Psoas muscle (tissue), 8 donors: ENCODE results near the gene SLC2A4. TPM values are rescaled to one million over a fixed set of nuclear protein-coding genes. Genes with fewer than 3 reads are reported as not detected.
"Not testable (repeated sequence)": the region's sequence is repeated elsewhere in the genome, so short reads cannot be mapped to it uniquely, and the experiment has no call there.

Experiments used
- ATAC-seq, 4 donors: fragments of 200-7000 bp; cut with Tn5 transposase; one replicate each; pipeline ENCODE4 v1.9.1; 2020; ENCODE audit warnings: moderate library complexity in 3 of 4, mild to moderate bottlenecking in 2 of 4
- DNase-seq, 2 donors: peaks; one replicate each; pipeline ENCODE4 v3.0.0-alpha.2; 2020
- H3K27ac ChIP-seq: fragments of 200-600 bp; one replicate; pipeline ENCODE4 v1.8.0; 2022
- H3K27me3 ChIP-seq, 3 donors: fragments of 200-600 bp in 1 of 3; one replicate each; pipeline versions ENCODE4 v1.6.1 to v1.8.0; 2013 to 2022; ENCODE audit warnings: low read length in 2 of 3, mild to moderate bottlenecking in 2 of 3, moderate library complexity in 1 of 3; ENCODE audit not compliant: insufficient read depth in 3 of 3
- H3K36me3 ChIP-seq, 2 donors: fragments of 200-600 bp in 1 of 2; one replicate each; pipeline versions ENCODE4 v1.6.1 to v1.8.0; 2013 to 2022; ENCODE audit warnings: low read depth in 1 of 2, mild to moderate bottlenecking in 1 of 2, moderate library complexity in 1 of 2; ENCODE audit not compliant: insufficient read depth in 1 of 2
- H3K4me1 ChIP-seq: fragments of 200-600 bp; one replicate; pipeline ENCODE4 v1.8.0; 2022
- H3K4me3 ChIP-seq: fragments of 200-600 bp; one replicate; pipeline ENCODE4 v1.8.0; 2022; ENCODE audit warnings: mild to moderate bottlenecking
- H3K9me3 ChIP-seq: fragments of 200-600 bp; one replicate; pipeline ENCODE4 v1.8.0; 2022
- WGBS, 3 donors: extraction: QIAGEN DNeasy Blood & Tissue Kit; methylation state at CpG; one replicate each; pipeline versions ENCODE4 v1.1.6 to v1.1.7; 2013; 5-methylcytosine and 5-hydroxymethylcytosine counted together
- intact Hi-C, 2 donors: fragments of 100-400 bp; cut with DNase I; formaldehyde crosslinking; loops; one replicate each; pipeline versions ENCODE4 v1.11.0 to v1.14.2; 2022
- polyA plus RNA-seq, 3 donors: library from polyadenylated mRNA; stranded (reverse); fragments of 200-250 nt; gene quantifications; one replicate each; pipeline ENCODE4 v1.2.3, GENCODE V29; 2013
- total RNA-seq, 4 donors: library from RNA; stranded (reverse); fragmentation: NEBNext Ultra II Directional in 2 of 4; extraction: Animal tissue kit (Norgen Biotek cat#: 25700) in 2 of 4; gene quantifications; one replicate each; pipeline versions ENCODE4 v1.2.1 to v1.2.4, GENCODE V29; 2021 to 2023
- TF ChIP-seq, protein P1 (sequence below): fragments of 200-600 bp; IDR thresholded peaks from one replicate; pipeline ENCODE4 v1.8.0; 2022; ENCODE audit warnings: antibody characterized with exemption
- donor health status: healthy with polysubstance abuse.
- donor health status: DM: no; HTN: no; CAD: no; lungs with moderate emphysema.
- donor health status: Bipolar disorder and iron deficiency.
- donor health status: healthy.
- donor health status: DM: yes; HTN: yes; CAD: no.
- donor health status: DM: no; HTN: no; CAD: no.
- donor health status: DM: no; HTN: no; CAD: no.
- donor health status: DM: yes; HTN: yes; CAD: no.

SLC2A4 gene
- total and polyA plus RNA-seq, 7 donors: 19.4 to 257 (median 127) TPM

- H3K36me3 ChIP-seq: no peaks in the 10 kb centered on the region
- TF ChIP-seq, protein P1, sequence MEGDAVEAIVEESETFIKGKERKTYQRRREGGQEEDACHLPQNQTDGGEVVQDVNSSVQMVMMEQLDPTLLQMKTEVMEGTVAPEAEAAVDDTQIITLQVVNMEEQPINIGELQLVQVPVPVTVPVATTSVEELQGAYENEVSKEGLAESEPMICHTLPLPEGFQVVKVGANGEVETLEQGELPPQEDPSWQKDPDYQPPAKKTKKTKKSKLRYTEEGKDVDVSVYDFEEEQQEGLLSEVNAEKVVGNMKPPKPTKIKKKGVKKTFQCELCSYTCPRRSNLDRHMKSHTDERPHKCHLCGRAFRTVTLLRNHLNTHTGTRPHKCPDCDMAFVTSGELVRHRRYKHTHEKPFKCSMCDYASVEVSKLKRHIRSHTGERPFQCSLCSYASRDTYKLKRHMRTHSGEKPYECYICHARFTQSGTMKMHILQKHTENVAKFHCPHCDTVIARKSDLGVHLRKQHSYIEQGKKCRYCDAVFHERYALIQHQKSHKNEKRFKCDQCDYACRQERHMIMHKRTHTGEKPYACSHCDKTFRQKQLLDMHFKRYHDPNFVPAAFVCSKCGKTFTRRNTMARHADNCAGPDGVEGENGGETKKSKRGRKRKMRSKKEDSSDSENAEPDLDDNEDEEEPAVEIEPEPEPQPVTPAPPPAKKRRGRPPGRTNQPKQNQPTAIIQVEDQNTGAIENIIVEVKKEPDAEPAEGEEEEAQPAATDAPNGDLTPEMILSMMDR: no peak
- intact Hi-C loops: no loop called here
- ATAC-seq (no peak), DNase-seq (no peak)
- no peaks in the 10 kb centered on the region for H3K9me3 ChIP-seq
- no peak overlapping the region for H3K27ac ChIP-seq
- no peak overlapping the region for H3K4me3 ChIP-seq
- 52 to 68% (median 58%) methylated on average over 3 of the region's 3 CpGs for WGBS, 3 donors
- peaks cover 0 to 25% (median 4%) of the 10 kb centered on the region in 3 donors for H3K27me3 ChIP-seq
- H3K4me1 ChIP-seq: no peaks in the 10 kb centered on the region
These were observed 53.5 kb downstream of the SLC2A4 start for GRCh38 chr17:7334938-7335538.

DNA sequence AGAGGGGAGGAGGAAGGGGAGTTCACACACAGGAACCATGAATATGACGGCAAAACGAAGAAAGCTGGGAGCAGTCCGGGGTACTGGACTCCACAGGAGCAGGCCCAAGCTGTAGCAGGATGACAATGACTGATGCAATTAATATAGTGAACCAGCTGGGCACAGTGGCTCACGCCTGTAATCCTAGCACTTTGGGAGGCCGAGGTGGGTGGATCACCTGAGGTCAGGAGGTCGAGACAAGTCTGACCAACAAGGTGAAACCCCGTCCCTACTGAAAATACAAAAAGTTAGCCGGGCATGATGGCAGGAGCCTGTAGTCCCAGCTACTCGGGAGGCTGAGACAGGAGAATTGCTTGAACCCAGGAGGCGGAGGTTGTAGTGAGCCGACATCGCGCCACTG lies 54.2 kb downstream of the SLC2A4 start:
- H3K4me1 ChIP-seq, DNase-seq, ATAC-seq, intact Hi-C loops, H3K4me3 ChIP-seq, H3K36me3 ChIP-seq, H3K27ac ChIP-seq, H3K9me3 ChIP-seq: not testable (repeated sequence)
- 80 to 83% (median 81%) methylated on average over 13 of the region's 13 CpGs for WGBS, 3 donors
- peaks cover 0 to 25% (median 4%) of the 10 kb centered on the region in 3 donors for H3K27me3 ChIP-seq

GRCh38 chr17:7336240-7337175 lies 55.0 kb downstream of the SLC2A4 start, which contains the start of gene ACAP1:
Gene ACAP1, plus strand, starts transcription at chr17:7336529. Its CDS starts 206 bp downstream, at chr17:7336735.
- Histone ChIP-seq H3K9me3 (no peaks in the 10 kb centered on the region), H3K27me3 (peaks cover 0 to 25% (median 4%) of the 10 kb centered on the region in 3 donors), H3K4me3 (no peak within 1 kb of the TSS), H3K36me3 (no peaks in the 10 kb centered on the region), H3K4me1 (no peaks in the 10 kb centered on the region), H3K27ac (no peak within 1 kb of the TSS)
- intact Hi-C loops: no loop called here
- DNase-seq: no peak
- peak in 3 of 4 donors; percentile 16 to 35 (median 20) for ATAC-seq
- WGBS, 3 donors: 36 to 47% (median 42%) methylated on average over 17 of the region's 17 CpGs
- TF ChIP-seq, protein P1: no peak

DNA sequence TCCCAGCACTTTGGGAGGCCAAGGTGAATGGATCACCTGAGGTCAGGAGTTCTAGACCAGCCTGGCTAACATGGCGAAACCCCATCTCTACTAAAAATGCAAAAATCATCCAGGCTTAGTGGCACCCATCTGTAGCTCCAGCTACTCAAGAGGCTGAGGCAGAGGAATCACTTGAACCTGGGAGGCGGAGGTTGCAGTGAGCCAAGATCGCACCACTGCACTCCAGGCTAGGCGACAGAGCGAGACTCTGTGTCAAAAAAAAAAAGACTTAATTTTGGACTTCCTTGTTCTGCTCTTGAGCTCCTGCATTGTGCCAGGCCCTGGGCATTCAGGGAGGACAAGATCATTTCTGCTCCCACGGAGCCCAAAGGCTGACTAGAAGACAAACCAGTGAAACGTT lies 56.1 kb downstream of the SLC2A4 start:
- WGBS, 3 donors: 75 to 83% (median 76%) methylated on average over 7 of the region's 7 CpGs
- H3K4me1 ChIP-seq, DNase-seq: not testable (repeated sequence)

More for the DNA sequence above, 56.1 kb downstream of the SLC2A4 start:
- H3K36me3 ChIP-seq, H3K27ac ChIP-seq, H3K9me3 ChIP-seq, H3K4me3 ChIP-seq, ATAC-seq, intact Hi-C loops: not testable (repeated sequence)
- peaks cover 0 to 25% (median 4%) of the 10 kb centered on the region in 3 donors for H3K27me3 ChIP-seq

Other genes starting within 250 kb of the SLC2A4 start
Only the 30 nearest of the 33 such genes appear.
- 1 to 10 TPM; 1.9 to 4.9 (median 2.4) TPM for gene CLEC10A, start 201.5 kb upstream of the SLC2A4 start, total RNA-seq
- gene CLEC10A, start 201.5 kb upstream of the SLC2A4 start, polyA plus RNA-seq: 1 to 10 TPM in 1 of 3 donors, under 1 TPM in 2; 0.69 to 2.4 (median 0.87) TPM
- gene ASGR2, start 166.9 kb upstream of the SLC2A4 start, total RNA-seq: under 1 TPM in 2 of 4 donors, not detected in 2; 0.34 to 0.62 TPM
- under 1 TPM in 2 of 3 donors, not detected in 1; 0.04 to 0.25 TPM for gene ASGR2, start 166.9 kb upstream of the SLC2A4 start, polyA plus RNA-seq
- gene ASGR1, start 102.3 kb upstream of the SLC2A4 start, total RNA-seq: under 1 TPM in 2 of 4 donors, not detected in 2; 0.26 to 0.39 TPM
- gene ASGR1, start 102.3 kb upstream of the SLC2A4 start, polyA plus RNA-seq: under 1 TPM; 0.08 to 0.23 (median 0.21) TPM
- gene DLG4, start 61.9 kb upstream of the SLC2A4 start, total RNA-seq: 1 to 10 TPM; 3.2 to 8.9 (median 5.8) TPM
- 1 to 10 TPM; 1.5 to 5.8 (median 1.8) TPM for gene DLG4, start 61.9 kb upstream of the SLC2A4 start, polyA plus RNA-seq
- gene ACADVL, start 61.8 kb upstream of the SLC2A4 start, total RNA-seq: 1,000 to 10,000 TPM in 3 of 4 donors, 100 to 1,000 TPM in 1; 987 to 1,310 (median 1,099) TPM
- 1,000 to 10,000 TPM in 1 of 3 donors, 100 to 1,000 TPM in 2; 538 to 1,030 (median 946) TPM for gene ACADVL, start 61.8 kb upstream of the SLC2A4 start, polyA plus RNA-seq
- gene DVL2, start 47.2 kb upstream of the SLC2A4 start, total RNA-seq: 10 to 100 TPM; 11.4 to 19.6 (median 13.8) TPM
- 10 to 100 TPM; 10.0 to 22.1 (median 10.0) TPM for gene DVL2, start 47.2 kb upstream of the SLC2A4 start, polyA plus RNA-seq
- gene PHF23, start 42.3 kb upstream of the SLC2A4 start, total RNA-seq: 10 to 100 TPM; 20.9 to 28.8 (median 27.7) TPM
- gene PHF23, start 42.3 kb upstream of the SLC2A4 start, polyA plus RNA-seq: 10 to 100 TPM; 24.0 to 43.3 (median 29.4) TPM
- 100 to 1,000 TPM; 447 to 492 (median 481) TPM for gene GABARAP, start 39.3 kb upstream of the SLC2A4 start, total RNA-seq
- 100 to 1,000 TPM; 344 to 569 (median 510) TPM for gene GABARAP, start 39.3 kb upstream of the SLC2A4 start, polyA plus RNA-seq
- 100 to 1,000 TPM; 208 to 332 (median 254) TPM for gene CTDNEP1, start 30.0 kb upstream of the SLC2A4 start, total RNA-seq
- gene CTDNEP1, start 30.0 kb upstream of the SLC2A4 start, polyA plus RNA-seq: 100 to 1,000 TPM; 171 to 281 (median 196) TPM
- 10 to 100 TPM; 55.7 to 87.0 (median 74.8) TPM for gene ELP5, start 29.5 kb upstream of the SLC2A4 start, total RNA-seq
- gene ELP5, start 29.5 kb upstream of the SLC2A4 start, polyA plus RNA-seq: 100 to 1,000 TPM in 1 of 3 donors, 10 to 100 TPM in 2; 50.4 to 104 (median 86.0) TPM
- 1 to 10 TPM in 2 of 4 donors, under 1 TPM in 1, not detected in 1; 0.57 to 1.0 (median 1.0) TPM for gene CLDN7, start 19.2 kb upstream of the SLC2A4 start, total RNA-seq
- gene CLDN7, start 19.2 kb upstream of the SLC2A4 start, polyA plus RNA-seq: 1 to 10 TPM in 1 of 3 donors, under 1 TPM in 2; 0.48 to 1.1 (median 0.83) TPM
- gene YBX2, start 12.9 kb downstream of the SLC2A4 start, total RNA-seq: 1 to 10 TPM in 1 of 4 donors, under 1 TPM in 3; 0.37 to 1.0 (median 0.75) TPM
- 1 to 10 TPM in 1 of 3 donors, under 1 TPM in 2; 0.14 to 1.8 (median 0.21) TPM for gene YBX2, start 12.9 kb downstream of the SLC2A4 start, polyA plus RNA-seq
- gene EIF5A, start 25.9 kb downstream of the SLC2A4 start, total RNA-seq: 100 to 1,000 TPM; 293 to 730 (median 567) TPM
- gene EIF5A, start 25.9 kb downstream of the SLC2A4 start, polyA plus RNA-seq: 1,000 to 10,000 TPM in 1 of 3 donors, 100 to 1,000 TPM in 2; 468 to 1,107 (median 518) TPM
- gene GPS2, start 33.6 kb downstream of the SLC2A4 start, total RNA-seq: 100 to 1,000 TPM in 1 of 4 donors, 10 to 100 TPM in 3; 71.8 to 101 (median 82.5) TPM
- 100 to 1,000 TPM; 139 to 197 (median 146) TPM for gene GPS2, start 33.6 kb downstream of the SLC2A4 start, polyA plus RNA-seq
- 10 to 100 TPM; 24.0 to 53.8 (median 32.6) TPM for gene NEURL4, start 47.6 kb downstream of the SLC2A4 start, total RNA-seq
- 10 to 100 TPM; 20.7 to 38.7 (median 22.9) TPM for gene NEURL4, start 47.6 kb downstream of the SLC2A4 start, polyA plus RNA-seq
- 10 to 100 TPM; 12.2 to 20.7 (median 15.7) TPM for gene ACAP1, start 54.8 kb downstream of the SLC2A4 start, total RNA-seq
- gene ACAP1, start 54.8 kb downstream of the SLC2A4 start, polyA plus RNA-seq: 10 to 100 TPM in 1 of 3 donors, 1 to 10 TPM in 2; 1.9 to 11.9 (median 2.4) TPM
- gene KCTD11, start 70.4 kb downstream of the SLC2A4 start, total RNA-seq: 1 to 10 TPM; 4.5 to 5.2 (median 5.1) TPM
- gene KCTD11, start 70.4 kb downstream of the SLC2A4 start, polyA plus RNA-seq: 10 to 100 TPM in 1 of 3 donors, 1 to 10 TPM in 2; 2.9 to 13.2 (median 9.9) TPM
- gene TMEM95, start 73.4 kb downstream of the SLC2A4 start, total RNA-seq: not detected
- gene TMEM95, start 73.4 kb downstream of the SLC2A4 start, polyA plus RNA-seq: not detected
- gene TNK1, start 99.4 kb downstream of the SLC2A4 start, total RNA-seq: under 1 TPM; 0.56 to 0.86 (median 0.78) TPM
- 1 to 10 TPM in 1 of 3 donors, under 1 TPM in 2; 0.57 to 1.7 (median 0.98) TPM for gene TNK1, start 99.4 kb downstream of the SLC2A4 start, polyA plus RNA-seq
- 10 to 100 TPM; 13.9 to 16.2 (median 15.1) TPM for gene PLSCR3, start 112.8 kb downstream of the SLC2A4 start, total RNA-seq
- 10 to 100 TPM; 16.6 to 20.5 (median 18.7) TPM for gene PLSCR3, start 112.8 kb downstream of the SLC2A4 start, polyA plus RNA-seq
- 10 to 100 TPM; 47.1 to 80.4 (median 53.5) TPM for gene TMEM256, start 122.4 kb downstream of the SLC2A4 start, total RNA-seq
- 10 to 100 TPM; 62.4 to 75.4 (median 69.7) TPM for gene TMEM256, start 122.4 kb downstream of the SLC2A4 start, polyA plus RNA-seq
- 10 to 100 TPM in 1 of 4 donors, 1 to 10 TPM in 3; 6.5 to 11.5 (median 7.4) TPM for gene NLGN2, start 126.1 kb downstream of the SLC2A4 start, total RNA-seq
- gene NLGN2, start 126.1 kb downstream of the SLC2A4 start, polyA plus RNA-seq: 1 to 10 TPM; 2.8 to 3.1 (median 2.9) TPM
- not detected for gene SPEM1, start 138.6 kb downstream of the SLC2A4 start, total RNA-seq
- under 1 TPM in 1 of 3 donors, not detected in 2; 0.06 TPM for gene SPEM1, start 138.6 kb downstream of the SLC2A4 start, polyA plus RNA-seq
- gene SPEM2, start 143.9 kb downstream of the SLC2A4 start, total RNA-seq: not detected
- gene SPEM2, start 143.9 kb downstream of the SLC2A4 start, polyA plus RNA-seq: under 1 TPM in 1 of 3 donors, not detected in 2; 0.03 TPM
- not detected for gene SPEM3, start 147.1 kb downstream of the SLC2A4 start, total RNA-seq
- gene SPEM3, start 147.1 kb downstream of the SLC2A4 start, polyA plus RNA-seq: under 1 TPM in 1 of 3 donors, not detected in 2; 0.01 TPM
- gene TMEM102, start 153.7 kb downstream of the SLC2A4 start, total RNA-seq: under 1 TPM; 0.41 to 0.95 (median 0.68) TPM
- 1 to 10 TPM in 2 of 3 donors, under 1 TPM in 1; 0.84 to 3.2 (median 1.7) TPM for gene TMEM102, start 153.7 kb downstream of the SLC2A4 start, polyA plus RNA-seq
- 10 to 100 TPM in 3 of 4 donors, 1 to 10 TPM in 1; 2.7 to 21.1 (median 10.1) TPM for gene FGF11, start 157.8 kb downstream of the SLC2A4 start, total RNA-seq
- gene FGF11, start 157.8 kb downstream of the SLC2A4 start, polyA plus RNA-seq: 1 to 10 TPM; 2.0 to 4.4 (median 3.7) TPM
- 100 to 1,000 TPM; 107 to 190 (median 147) TPM for gene CHRNB1, start 163.3 kb downstream of the SLC2A4 start, total RNA-seq
- 100 to 1,000 TPM in 1 of 3 donors, 10 to 100 TPM in 2; 73.0 to 118 (median 91.7) TPM for gene CHRNB1, start 163.3 kb downstream of the SLC2A4 start, polyA plus RNA-seq
- gene ZBTB4, start 197.9 kb downstream of the SLC2A4 start, total RNA-seq: 10 to 100 TPM; 29.3 to 43.2 (median 35.5) TPM
- 10 to 100 TPM; 10.3 to 20.2 (median 13.5) TPM for gene ZBTB4, start 197.9 kb downstream of the SLC2A4 start, polyA plus RNA-seq
- gene SLC35G6, start 199.7 kb downstream of the SLC2A4 start, total RNA-seq: not detected
- under 1 TPM in 1 of 3 donors, not detected in 2; 0.05 TPM for gene SLC35G6, start 199.7 kb downstream of the SLC2A4 start, polyA plus RNA-seq